ENCODE data around the gene TAF11L5.
"Not testable (repeated sequence)": the region's sequence is repeated elsewhere in the genome, so short reads cannot be mapped to it uniquely, and the experiment has no call there.

Gene TAF11L5

DNA sequence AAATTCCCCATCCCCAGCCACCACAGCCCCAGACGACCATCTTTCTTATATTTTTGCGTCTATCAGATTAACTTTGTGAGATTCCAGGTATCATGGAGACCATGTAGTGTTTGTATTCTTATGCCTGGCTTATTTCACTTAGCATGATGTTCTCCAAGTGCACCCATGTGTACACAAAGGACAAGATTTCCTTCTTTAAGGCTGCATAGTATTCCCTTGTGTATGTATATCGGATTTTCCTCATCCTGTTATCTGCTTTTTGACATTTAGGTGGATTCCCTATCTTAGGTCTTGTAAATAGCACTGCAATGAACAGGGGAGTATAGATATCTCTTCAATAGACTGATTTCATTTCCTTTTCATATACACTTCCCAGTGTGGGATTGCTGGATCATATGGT, 32.3 kb upstream of the TAF11L5 start:
- TF ChIP-seq, protein P1, sequence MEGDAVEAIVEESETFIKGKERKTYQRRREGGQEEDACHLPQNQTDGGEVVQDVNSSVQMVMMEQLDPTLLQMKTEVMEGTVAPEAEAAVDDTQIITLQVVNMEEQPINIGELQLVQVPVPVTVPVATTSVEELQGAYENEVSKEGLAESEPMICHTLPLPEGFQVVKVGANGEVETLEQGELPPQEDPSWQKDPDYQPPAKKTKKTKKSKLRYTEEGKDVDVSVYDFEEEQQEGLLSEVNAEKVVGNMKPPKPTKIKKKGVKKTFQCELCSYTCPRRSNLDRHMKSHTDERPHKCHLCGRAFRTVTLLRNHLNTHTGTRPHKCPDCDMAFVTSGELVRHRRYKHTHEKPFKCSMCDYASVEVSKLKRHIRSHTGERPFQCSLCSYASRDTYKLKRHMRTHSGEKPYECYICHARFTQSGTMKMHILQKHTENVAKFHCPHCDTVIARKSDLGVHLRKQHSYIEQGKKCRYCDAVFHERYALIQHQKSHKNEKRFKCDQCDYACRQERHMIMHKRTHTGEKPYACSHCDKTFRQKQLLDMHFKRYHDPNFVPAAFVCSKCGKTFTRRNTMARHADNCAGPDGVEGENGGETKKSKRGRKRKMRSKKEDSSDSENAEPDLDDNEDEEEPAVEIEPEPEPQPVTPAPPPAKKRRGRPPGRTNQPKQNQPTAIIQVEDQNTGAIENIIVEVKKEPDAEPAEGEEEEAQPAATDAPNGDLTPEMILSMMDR (IDR thresholded peaks at IDR 0.05; ENCODE audit: low read depth, low read length, missing control alignments), result no peak
- no peak for DNase-seq (ENCODE audit: low read depth)
- no peak overlapping the region for H3K4me3 ChIP-seq (ENCODE audit: low read depth, low read length)

DNA sequence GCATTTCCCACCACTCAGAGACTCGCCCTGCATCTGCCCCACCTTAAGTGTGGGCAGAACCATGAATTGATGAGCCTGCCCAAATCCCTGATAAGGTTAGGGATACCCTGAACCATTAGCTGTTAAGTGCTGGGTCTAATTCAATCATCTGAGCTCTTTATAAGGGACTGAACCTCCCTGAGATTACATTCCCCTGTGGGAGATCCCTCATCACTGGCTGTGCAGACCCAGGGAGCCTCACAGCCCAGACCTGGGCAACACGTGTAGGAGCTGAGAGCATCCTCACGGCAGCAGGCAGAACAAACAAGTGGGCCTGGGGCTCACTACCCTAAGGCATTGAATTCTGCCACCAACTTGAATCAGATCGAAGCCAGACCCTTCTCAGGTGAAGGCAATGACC, 27.6 kb upstream of the TAF11L5 start:
- H3K4me3 ChIP-seq (ENCODE audit: low read depth, low read length), result no peak overlapping the region
- TF ChIP-seq, protein P1 (IDR thresholded peaks at IDR 0.05; ENCODE audit: low read depth, low read length, missing control alignments), result no peak
- DNase-seq (ENCODE audit: low read depth), result no peak

DNA sequence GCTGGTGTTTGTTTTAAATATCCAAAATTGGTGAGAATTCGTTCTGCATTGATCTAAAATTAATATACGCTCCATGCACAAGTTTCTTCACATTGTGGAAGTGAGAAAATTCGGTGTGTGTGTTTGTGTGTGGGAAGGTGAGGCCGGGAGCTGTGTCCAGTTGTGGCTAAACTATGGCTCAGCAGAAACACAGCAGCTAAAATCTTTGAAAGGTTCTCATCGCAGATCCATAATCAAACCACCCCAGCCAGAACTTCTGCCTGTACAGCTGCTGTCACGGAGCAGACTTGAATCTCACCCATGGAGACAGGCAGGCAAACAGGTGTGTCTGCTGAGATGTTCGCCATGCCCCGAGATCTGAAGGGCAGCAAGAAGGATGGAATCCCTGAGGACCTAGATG, 27.1 kb upstream of the TAF11L5 start, which contains the start of gene TAF11L2:
TAF11L2 (plus strand) TSS at position 301 of the 400 bp plus-strand sequence.
- not testable (repeated sequence) for H3K4me3 ChIP-seq (ENCODE audit: low read depth, low read length); DNase-seq (ENCODE audit: low read depth)

DNA sequence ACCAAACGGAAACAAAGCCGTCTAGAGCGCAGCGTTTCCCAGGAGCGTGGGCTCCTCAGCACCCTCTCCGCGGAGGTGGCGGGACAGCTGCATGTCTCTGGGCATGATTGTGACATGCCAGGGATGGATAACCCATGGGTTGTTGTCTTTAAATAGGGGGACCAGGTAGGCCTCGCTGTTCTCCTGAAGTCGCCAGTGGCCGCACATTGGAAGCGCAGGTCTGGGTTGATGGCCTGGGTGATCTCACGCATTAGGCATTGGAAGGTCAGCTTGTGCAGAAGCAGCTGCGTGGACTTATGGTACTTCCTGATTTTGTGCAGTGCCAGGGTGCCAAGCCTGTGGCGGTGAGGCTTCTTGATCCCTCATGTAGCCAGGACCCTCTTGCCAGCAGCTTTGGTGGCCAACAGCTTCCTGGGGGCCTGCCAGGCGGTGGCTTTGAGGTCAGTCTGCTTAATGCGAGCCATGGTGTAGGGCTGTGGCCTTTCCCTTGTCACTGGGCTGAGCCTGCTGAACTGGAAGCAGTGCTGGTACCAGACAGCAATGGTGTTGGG, 13.2 kb upstream of the TAF11L5 start:
- TF ChIP-seq, protein P1 (IDR thresholded peaks at IDR 0.05; ENCODE audit: low read depth, low read length, missing control alignments), result no peak
- H3K4me3 ChIP-seq (ENCODE audit: low read depth, low read length), result no peak overlapping the region
- DNase-seq (ENCODE audit: low read depth), result no peak

DNA sequence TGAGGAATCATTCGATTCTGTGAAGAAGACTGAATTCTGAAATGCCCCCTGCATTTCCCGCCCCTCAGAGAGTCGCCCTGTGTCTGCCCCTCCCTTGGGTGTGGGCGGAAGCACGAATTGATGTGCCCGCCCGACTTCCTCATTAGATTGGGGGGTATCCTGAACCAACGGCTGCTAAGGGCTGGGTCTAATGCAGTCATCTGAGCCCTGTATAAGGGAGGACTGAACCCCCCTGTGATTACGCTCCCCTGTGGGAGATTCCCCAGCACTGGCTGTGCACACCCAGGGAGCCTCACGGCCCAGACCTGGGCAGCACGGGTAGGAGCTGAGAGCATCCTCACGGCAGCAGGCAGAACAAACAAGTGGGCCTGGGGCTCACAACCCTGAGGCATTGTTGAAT, 7.5 kb upstream of the TAF11L5 start:
- H3K4me3 ChIP-seq (ENCODE audit: low read depth, low read length); DNase-seq (ENCODE audit: low read depth): not testable (repeated sequence)

DNA sequence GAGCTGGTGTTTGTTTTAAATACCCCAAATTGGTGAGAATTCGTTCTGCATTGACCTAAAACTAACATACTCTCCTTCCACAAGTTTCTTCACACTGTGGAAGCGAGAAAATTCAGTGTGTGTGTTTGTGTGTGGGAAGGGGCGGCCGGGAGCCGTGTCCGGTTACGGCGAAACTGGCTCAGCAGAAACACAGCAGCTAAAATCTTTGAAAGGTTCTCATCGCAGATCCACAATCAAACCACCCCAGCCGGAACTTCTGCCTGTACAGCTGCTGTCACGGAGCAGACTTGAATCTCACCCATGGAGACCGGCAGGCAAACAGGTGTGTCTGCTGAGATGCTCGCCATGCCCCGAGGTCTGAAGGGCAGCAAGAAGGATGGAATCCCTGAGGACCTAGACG, 7.0 kb upstream of the TAF11L5 start, which contains the start of gene TAF11L3:
TAF11L3 (plus strand) TSS at position 301 of the 400 bp plus-strand sequence.
- not testable (repeated sequence) for DNase-seq (ENCODE audit: low read depth); H3K4me3 ChIP-seq (ENCODE audit: low read depth, low read length)

DNA sequence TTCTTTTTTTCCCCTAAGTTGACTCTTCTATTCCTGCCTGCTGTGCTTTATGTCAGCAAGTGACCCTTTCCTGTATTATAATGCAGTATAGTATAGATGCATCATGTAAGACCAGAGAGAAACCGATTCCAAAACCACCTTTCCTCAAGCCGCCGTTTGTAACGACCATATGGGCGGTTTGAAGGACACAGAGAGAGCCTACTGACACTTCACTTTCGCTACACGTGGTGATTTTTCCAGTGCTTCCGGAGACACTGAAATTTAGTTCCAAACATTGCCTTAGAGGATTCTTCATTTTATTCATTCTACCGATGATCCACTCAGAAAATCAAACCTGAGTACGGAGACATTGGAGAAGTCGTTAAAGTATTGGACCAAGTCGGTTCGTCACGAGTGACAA, 5.5 kb upstream of the TAF11L5 start:
- H3K4me3 ChIP-seq (ENCODE audit: low read depth, low read length); DNase-seq (ENCODE audit: low read depth): not testable (repeated sequence)

DNA sequence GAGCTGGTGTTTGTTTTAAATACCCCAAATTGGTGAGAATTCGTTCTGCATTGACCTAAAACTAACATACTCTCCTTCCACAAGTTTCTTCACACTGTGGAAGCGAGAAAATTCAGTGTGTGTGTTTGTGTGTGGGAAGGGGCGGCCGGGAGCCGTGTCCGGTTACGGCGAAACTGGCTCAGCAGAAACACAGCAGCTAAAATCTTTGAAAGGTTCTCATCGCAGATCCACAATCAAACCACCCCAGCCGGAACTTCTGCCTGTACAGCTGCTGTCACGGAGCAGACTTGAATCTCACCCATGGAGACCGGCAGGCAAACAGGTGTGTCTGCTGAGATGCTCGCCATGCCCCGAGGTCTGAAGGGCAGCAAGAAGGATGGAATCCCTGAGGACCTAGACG, 3.5 kb upstream of the TAF11L5 start, which contains the start of gene TAF11L4:
TAF11L4 (plus strand) TSS at position 301 of the 400 bp plus-strand sequence.
- H3K4me3 ChIP-seq (ENCODE audit: low read depth, low read length); DNase-seq (ENCODE audit: low read depth): not testable (repeated sequence)

DNA sequence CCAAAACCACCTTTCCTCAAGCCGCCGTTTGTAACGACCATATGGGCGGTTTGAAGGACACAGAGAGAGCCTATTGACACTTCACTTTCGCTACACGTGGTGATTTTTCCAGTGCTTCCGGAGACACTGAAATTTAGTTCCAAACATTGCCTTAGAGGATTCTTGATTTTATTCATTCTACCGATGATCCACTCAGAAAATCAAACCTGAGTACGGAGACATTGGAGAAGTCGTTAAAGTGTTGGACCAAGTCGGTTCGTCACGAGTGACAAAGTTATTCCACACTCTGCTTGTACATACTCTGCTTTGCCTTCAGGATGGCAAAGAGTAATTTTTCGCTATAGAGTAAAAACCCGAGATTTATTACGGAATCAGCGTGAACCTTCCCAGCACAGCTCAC, 1.5 kb downstream of the TAF11L5 start:
- H3K4me3 ChIP-seq (ENCODE audit: low read depth, low read length); DNase-seq (ENCODE audit: low read depth): not testable (repeated sequence)

DNA sequence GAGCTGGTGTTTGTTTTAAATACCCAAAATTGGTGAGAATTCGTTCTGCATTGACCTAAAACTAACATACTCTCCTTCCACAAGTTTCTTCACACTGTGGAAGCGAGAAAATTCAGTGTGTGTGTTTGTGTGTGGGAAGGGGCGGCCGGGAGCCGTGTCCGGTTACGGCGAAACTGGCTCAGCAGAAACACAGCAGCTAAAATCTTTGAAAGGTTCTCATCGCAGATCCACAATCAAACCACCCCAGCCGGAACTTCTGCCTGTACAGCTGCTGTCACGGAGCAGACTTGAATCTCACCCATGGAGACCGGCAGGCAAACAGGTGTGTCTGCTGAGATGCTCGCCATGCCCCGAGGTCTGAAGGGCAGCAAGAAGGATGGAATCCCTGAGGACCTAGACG, 3.3 kb downstream of the TAF11L5 start, which contains the start of gene TAF11L6:
TAF11L6 (plus strand) TSS at position 301 of the 400 bp plus-strand sequence.
- H3K4me3 ChIP-seq (ENCODE audit: low read depth, low read length); DNase-seq (ENCODE audit: low read depth): not testable (repeated sequence)
